GM18511 (cell line): ENCODE results near the gene ITIH4.
A peak's percentile ranks its signal among the peaks of the same experiment; 100 is the strongest.

Experiments
- ATAC-seq: cut with Tn5 transposase; IDR thresholded peaks from one replicate; pipeline ENCODE4 v1.9.1; 2021; ENCODE audit warnings: mild to moderate bottlenecking, moderate library complexity; ENCODE audit not compliant: unreplicated experiment

ITIH4 gene

GRCh38 chr3:52830535-52831258 lies at the start of gene ITIH4:
ITIH4 (minus strand) TSS chr3:52830672; CDS start chr3:52830642, 30 bp downstream.
- no peak for ATAC-seq

GRCh38 chr3:52880047-52880446 lies 49.6 kb upstream of the ITIH4 start:
- ATAC-seq = peak; percentile 28

- ATAC-seq = no peak
Observed at GRCh38 chr3:52879581-52879980, 49.1 kb upstream of the ITIH4 start.

DNA sequence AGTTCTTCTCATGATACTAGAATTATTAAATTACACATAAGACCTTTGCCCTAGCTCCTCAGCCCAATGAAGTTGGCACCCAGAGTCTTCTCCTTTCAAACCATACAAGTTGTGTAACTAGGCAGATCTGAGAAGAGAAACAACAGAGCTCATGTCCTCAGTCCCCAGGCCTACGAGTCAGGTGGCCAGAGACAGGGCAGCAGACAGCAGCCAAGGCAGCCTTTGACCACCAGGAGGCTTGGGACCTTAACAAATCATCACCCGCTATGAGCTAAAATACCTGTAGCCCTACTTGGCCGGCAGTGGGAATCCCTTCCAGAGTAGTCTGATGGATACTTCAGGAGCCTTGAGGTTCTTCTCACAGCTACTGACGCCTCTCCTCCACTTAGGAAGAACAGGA lies 48.6 kb upstream of the ITIH4 start:
- no peak for ATAC-seq

GRCh38 chr3:52877085-52877484 lies 46.6 kb upstream of the ITIH4 start:
- ATAC-seq = no peak

- ATAC-seq = no peak
Observed at GRCh38 chr3:52874864-52875587, 44.6 kb upstream of the ITIH4 start.

- ATAC-seq = no peak
Observed at GRCh38 chr3:52874160-52874701, 43.8 kb upstream of the ITIH4 start.

- ATAC-seq = no peak
Observed at GRCh38 chr3:52873433-52874159, 43.1 kb upstream of the ITIH4 start.

GRCh38 chr3:52872245-52872644 lies 41.8 kb upstream of the ITIH4 start:
- ATAC-seq = no peak

GRCh38 chr3:52871761-52872160 lies 41.3 kb upstream of the ITIH4 start:
- ATAC-seq = no peak

DNA sequence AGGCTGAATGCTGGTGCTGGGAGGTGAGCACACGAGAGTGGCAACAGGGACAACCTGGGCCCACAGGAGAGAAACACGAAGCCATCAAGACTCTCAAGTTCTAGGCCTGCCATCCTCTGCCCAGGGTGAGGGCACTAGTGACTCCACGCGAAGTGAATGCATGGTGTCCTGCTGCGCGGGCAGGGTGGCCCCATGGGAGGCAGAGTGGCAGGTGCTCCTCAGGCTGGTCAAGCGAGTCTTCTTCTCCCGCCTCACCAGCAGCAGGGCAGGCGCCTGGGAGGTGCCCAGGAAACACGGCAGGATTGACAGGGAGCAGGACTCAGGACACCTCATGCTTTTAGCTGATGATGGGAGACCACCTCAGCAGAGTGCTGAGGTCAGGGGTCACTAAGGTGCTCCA lies 40.0 kb upstream of the ITIH4 start:
- ATAC-seq = no peak

DNA sequence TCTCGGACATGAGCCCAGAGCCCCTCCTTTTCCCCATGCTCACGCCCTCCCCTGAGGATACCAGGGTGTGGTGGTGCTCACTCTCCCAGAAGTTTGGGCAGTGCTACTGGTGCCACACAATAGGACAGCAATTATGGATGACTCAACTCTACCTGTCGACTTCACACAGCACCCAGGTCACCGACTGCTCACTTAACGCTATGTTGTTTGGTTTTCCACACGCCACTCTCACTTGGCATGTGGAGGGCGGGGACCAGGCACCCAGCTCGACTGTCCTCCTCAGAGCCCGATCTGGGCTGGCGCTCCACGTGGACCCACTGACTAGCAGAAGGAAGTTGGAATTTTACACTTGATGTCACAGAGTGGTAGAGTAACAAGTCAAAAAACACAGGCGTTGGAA lies 36.0 kb upstream of the ITIH4 start:
- no peak for ATAC-seq

DNA sequence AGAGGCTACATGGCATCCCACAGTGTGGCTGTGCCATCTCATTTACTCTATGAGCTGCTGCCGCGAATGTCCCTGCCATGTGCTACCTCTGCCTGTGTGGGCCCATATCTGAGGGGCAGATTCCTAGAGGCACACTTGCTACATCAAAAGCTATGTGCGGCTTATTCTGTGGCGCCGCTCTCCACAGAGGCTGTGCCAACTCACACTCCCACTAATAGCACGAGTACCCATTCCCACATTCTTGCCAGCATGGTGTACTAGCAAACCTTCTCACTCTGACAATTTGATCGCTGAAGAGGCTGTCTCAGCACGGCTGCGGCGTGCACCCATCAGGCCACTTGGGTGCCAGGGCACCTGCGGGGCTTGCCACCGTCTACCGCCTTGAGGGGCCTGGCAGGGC lies 35.5 kb upstream of the ITIH4 start:
- no peak for ATAC-seq

- ATAC-seq = no peak
Observed at GRCh38 chr3:52860424-52860768, 29.9 kb upstream of the ITIH4 start.

DNA sequence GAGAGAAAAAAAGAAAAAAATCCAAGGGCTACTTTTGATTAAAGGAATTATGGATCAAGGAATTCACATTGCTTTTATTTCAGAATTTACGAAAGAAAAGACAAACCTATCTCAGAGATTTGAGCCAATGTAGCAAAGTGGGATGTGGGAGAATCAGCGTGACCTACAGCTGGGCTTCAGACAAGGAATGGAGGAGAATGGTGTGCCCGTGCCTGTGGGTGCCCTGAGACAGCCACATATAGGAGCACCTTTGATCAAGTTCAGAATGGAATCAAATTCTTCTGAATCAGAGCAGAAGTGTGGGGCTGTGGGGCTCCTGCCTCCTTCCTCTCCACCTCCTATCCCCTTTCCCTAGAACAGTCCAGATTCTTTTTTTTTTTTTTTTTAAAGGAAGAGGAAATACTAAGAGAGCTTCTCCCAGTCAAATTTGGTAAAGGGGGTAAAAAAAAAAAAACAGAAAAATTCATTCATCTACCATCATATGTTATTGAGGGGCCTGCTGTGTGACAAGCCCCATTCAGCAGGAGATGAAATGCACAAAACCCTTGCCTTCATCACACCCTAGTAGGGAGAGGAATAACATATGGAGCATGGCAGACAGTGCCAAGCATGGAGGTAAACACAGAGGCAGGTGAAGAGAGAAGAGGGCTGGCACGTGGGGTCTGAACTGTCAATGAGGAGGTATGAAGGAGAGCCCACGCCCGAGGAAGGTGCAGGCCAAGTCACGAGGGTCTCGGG lies 29.4 kb upstream of the ITIH4 start:
- ATAC-seq = no peak

DNA sequence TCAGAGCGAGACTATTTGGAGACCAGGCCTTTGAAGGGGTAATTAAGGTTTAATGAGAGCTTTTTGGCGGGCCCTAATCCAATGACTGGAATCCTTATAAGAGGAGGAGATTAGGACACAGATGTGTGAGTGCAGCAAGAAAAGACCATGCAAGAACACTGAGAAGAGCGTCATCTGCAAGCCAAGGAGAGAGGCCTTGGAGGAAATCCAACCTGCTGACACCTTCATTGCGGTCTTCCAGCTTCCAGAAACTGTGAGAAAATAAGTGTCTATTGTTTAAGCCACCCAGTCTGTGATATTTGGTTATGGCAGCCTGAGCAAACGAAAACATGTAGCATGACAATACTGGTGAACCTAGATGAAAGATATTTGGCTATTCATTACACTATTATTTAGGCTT lies 27.4 kb upstream of the ITIH4 start:
- ATAC-seq = no peak

GRCh38 chr3:52857133-52857532 lies 26.7 kb upstream of the ITIH4 start:
- ATAC-seq = no peak

- ATAC-seq = no peak
Observed at GRCh38 chr3:52856666-52857065, 26.2 kb upstream of the ITIH4 start.

GRCh38 chr3:52854013-52854412 lies 23.5 kb upstream of the ITIH4 start:
- ATAC-seq = no peak

DNA sequence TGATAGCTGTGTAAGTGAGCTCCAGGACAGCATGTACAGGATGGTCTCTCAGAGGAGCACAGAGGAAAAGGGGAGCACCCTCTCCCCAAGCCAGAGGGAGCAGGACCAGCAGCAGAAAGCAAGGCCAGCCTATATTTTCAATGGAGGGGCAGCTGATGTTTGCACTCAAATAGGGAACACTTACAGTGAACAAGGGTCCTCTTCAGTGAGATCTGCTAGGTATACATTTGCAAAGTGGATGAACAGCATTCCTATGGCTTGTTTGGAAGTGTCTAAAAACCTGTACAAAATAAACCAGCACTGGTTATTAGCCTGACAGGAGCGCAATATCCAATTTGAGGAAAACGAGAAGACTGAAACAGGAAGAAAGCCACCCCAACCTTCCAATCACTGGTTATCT lies 21.9 kb upstream of the ITIH4 start:
- no peak for ATAC-seq

DNA sequence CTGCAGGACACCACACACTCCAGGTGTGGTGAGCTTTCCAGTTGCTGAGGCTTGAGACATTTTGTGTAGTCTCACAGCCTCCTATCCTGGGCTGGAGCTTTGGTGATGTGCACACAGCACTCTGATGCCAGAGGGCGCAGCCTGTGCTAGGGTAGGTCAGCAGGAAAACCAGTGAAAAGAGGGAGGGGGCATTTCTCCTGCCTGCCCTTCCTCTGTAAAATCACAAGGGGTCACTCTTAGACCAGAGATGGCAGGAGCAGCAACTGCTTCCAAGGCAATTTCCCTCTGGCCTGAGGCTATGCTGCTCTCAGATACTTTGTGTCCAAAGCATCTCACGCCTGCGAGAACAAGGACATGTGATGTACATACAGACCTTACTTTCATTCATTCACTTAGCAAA lies 20.9 kb upstream of the ITIH4 start:
- ATAC-seq = no peak
